Tibial nerve (tissue), 4 donors: ENCODE results near the gene ATOH8.

Source experiments
- CTCF ChIP-seq, 5 experiments: fragments of 200-600 bp in 3 of 5; fragments of 450-650 bp in 2 of 5; sonication (generic) in 3 of 5; IDR thresholded peaks; one replicate each; pipeline ENCODE4 v1.5.1; 2016 to 2019; ENCODE audit warnings: antibody characterized with exemption in 5 of 5, mild to moderate bottlenecking in 3 of 5, moderate library complexity in 2 of 5
- EP300 ChIP-seq, 2 donors: sonication (generic); formaldehyde crosslinking; IDR thresholded peaks; one replicate each; pipeline ENCODE4 v1.6.1; 2017; ENCODE audit warnings: antibody characterized with exemption in 2 of 2, mild to moderate bottlenecking in 1 of 2
- POLR2A ChIP-seq, 2 donors: fragments of 450-650 bp; IDR thresholded peaks; one replicate each; pipeline ENCODE4 v1.6.1; 2017; ENCODE audit warnings: antibody characterized with exemption in 2 of 2, mild to moderate bottlenecking in 2 of 2, moderate library complexity in 2 of 2

GRCh38 chr2:85761512-85761944 is 7.7 kb downstream of the ATOH8 start:
- TF ChIP-seq CTCF (IDR thresholded peaks at IDR 0.05) (no peak), POLR2A (IDR thresholded peaks at IDR 0.05) (no peak), EP300 (IDR thresholded peaks at IDR 0.05) (no peak)
